ENCODE data around the gene TEX28. TPM values are rescaled to one million over a fixed set of nuclear protein-coding genes. Genes with fewer than 3 reads are reported as not detected.

The TEX28 gene
- total RNA-seq, 1 donor from 2014 or later: not detected

DNA sequence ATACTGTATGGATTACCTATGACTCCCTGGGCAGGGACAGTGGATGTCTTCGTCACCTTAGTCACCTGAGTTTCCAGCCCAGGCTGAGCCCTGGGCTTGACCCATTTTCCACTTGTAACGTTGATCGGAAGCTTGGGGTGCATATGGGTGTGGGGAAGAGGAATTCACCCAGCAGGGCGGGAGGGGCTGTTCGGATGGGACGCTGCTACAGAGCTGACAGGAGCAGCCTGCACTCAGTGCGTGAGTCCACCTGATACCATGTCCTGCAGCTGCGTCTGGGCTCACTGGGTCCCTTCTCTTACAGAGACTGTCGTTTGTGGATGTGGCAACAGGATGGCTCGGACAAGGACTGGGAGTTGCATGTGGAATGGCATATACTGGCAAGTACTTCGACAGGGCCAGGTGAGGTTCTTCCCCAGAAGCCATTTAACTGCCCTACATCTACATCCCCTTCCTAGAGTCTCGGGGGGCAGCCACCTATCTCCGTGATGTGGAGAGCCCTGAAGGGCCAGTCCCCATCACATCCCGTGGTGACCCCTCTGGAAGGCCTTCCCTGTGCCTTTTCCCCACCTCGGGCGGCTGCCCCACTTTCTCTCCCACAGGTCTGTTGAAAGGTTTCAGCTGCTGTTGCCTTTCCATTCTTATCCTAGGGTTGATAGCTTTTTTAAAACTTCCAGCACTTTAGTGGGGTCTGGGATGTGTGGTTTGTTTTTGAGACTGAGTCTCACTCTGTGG is 14.3 kb upstream of the TEX28 start:
- intact Hi-C loops (cut with micrococcal nuclease): no loop called here
- Histone ChIP-seq H3K4me3 (no peak overlapping the region), H3K27me3 (ENCODE audit: low read depth) (no peaks in the 10 kb centered on the region), H3K4me1 (peaks cover 4% of the 10 kb centered on the region), H3K9me3 (replicated peaks) (no peaks in the 10 kb centered on the region), H3K27ac (replicated peaks) (no peak overlapping the region), H3K36me3 (no peaks in the 10 kb centered on the region)
- TF ChIP-seq, protein P1, sequence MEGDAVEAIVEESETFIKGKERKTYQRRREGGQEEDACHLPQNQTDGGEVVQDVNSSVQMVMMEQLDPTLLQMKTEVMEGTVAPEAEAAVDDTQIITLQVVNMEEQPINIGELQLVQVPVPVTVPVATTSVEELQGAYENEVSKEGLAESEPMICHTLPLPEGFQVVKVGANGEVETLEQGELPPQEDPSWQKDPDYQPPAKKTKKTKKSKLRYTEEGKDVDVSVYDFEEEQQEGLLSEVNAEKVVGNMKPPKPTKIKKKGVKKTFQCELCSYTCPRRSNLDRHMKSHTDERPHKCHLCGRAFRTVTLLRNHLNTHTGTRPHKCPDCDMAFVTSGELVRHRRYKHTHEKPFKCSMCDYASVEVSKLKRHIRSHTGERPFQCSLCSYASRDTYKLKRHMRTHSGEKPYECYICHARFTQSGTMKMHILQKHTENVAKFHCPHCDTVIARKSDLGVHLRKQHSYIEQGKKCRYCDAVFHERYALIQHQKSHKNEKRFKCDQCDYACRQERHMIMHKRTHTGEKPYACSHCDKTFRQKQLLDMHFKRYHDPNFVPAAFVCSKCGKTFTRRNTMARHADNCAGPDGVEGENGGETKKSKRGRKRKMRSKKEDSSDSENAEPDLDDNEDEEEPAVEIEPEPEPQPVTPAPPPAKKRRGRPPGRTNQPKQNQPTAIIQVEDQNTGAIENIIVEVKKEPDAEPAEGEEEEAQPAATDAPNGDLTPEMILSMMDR (IDR thresholded peaks at IDR 0.05; ENCODE audit: borderline replicate concordance): no peak
- no peak for DNase-seq

DNA sequence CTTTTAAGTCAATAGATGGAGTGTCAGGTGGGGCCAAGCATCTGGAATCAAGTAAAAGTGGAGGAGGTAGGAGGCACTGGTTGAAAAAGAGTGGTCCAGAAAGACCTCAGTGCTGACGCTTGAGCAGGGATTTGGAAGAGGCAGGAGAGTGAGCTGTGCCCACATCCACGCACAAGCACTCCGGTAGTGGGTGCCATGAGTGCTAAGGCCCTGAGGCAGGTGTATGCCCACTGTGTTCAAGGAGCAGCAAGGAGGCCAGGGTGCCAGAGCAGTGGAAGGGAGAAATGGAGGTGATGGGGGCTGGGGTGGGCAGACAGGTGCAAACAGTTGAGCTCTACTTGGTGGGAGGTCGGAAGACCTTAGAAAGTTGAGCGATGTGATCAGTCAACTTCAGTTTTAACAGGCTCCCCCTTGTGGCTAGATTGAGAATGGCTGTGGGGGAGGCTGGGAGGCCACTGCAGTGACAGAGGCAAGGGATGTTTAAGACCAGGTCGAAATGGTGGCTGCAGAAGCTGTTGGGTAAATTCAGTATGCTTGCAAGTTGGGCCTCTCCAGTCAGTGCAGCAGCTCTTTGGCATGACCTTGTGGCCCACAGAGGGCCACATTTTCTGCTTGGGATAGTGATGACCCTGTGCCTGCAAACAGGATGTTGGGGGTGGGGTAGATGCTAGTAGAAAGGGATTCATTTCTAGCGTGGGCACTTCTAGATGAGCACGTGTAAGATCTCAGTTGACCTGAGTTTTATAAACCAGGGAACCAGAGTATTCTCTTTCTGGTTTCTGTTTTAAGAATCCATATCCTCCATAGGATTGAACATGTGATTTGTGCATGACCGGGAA is 13.4 kb upstream of the TEX28 start:
- Histone ChIP-seq H3K4me1 (peaks cover 4% of the 10 kb centered on the region), H3K36me3 (no peaks in the 10 kb centered on the region), H3K4me3 (no peak overlapping the region), H3K9me3 (replicated peaks) (no peaks in the 10 kb centered on the region), H3K27ac (replicated peaks) (no peak overlapping the region), H3K27me3 (ENCODE audit: low read depth) (no peaks in the 10 kb centered on the region)
- DNase-seq: peak; percentile 52
- intact Hi-C loops (cut with micrococcal nuclease): no loop called here
- TF ChIP-seq, protein P1 (IDR thresholded peaks at IDR 0.05; ENCODE audit: borderline replicate concordance): peak; percentile 80

DNA sequence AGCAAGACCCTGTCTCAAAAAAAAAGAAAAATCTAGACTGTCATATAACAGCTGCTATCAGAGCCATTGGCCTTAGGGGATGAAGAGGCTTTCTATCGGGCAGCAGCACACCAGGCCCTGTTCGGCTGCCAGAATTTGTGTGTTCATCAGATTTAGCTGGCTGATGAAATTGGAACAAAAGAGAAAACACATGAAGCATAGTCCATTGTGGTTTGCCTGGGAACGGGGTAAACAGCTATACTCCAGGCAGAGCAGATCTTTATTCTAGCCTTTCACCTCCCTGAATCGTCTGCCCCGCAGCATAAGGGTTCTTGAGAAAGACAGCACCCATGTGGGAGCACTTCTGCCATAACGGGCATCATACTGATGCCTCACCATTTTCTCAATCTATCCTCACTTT is 12.3 kb upstream of the TEX28 start:
- H3K36me3 ChIP-seq: no peaks in the 10 kb centered on the region
- TF ChIP-seq, protein P1 (IDR thresholded peaks at IDR 0.05; ENCODE audit: borderline replicate concordance): no peak
- H3K4me1 ChIP-seq: peaks cover 4% of the 10 kb centered on the region
- no peak for DNase-seq
- no peak overlapping the region for H3K4me3 ChIP-seq
- no peaks in the 10 kb centered on the region for H3K27me3 ChIP-seq (ENCODE audit: low read depth)
- no peaks in the 10 kb centered on the region for H3K9me3 ChIP-seq (replicated peaks)
- H3K27ac ChIP-seq (replicated peaks): no peak overlapping the region
- intact Hi-C loops (cut with micrococcal nuclease): no loop called here

DNA sequence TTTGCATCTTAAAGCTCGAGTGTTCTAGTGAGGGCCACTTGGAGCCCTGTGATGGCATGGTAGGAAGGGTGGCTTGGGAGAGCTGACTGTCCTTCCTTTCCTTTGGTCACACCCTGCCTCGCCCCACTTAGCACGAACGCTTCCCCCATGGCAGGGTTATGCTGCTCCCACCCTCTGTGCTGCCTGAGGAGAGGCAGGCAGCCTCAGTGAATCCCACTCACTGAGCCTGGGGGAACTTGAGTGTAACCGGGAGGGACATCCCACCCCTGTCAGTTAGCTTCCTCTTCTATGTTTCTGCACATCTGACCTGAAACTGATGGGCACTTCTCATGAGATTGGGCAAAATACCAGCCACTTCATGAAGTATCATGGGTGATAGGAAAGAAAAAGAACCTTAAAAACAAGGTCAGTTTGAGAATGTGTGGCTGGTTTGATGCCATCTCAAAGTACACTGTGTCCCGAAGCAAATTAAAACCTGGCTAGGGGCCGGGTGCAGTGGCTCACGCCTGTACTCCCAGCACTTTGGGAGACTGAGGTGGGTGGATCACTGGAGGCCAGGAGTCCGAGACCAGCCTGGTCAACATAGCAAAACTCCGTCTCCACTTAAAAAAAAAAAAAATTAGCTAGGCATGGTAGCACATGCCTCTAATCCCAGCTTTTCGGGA is 10.7 kb upstream of the TEX28 start:
- Histone ChIP-seq H3K27me3 (ENCODE audit: low read depth) (no peaks in the 10 kb centered on the region), H3K27ac (replicated peaks) (no peak overlapping the region), H3K4me1 (peaks cover 4% of the 10 kb centered on the region), H3K4me3 (no peak overlapping the region), H3K9me3 (replicated peaks) (no peaks in the 10 kb centered on the region), H3K36me3 (no peaks in the 10 kb centered on the region)
- TF ChIP-seq, protein P1 (IDR thresholded peaks at IDR 0.05; ENCODE audit: borderline replicate concordance): no peak
- intact Hi-C loops (cut with micrococcal nuclease): no loop called here
- no peak for DNase-seq

DNA sequence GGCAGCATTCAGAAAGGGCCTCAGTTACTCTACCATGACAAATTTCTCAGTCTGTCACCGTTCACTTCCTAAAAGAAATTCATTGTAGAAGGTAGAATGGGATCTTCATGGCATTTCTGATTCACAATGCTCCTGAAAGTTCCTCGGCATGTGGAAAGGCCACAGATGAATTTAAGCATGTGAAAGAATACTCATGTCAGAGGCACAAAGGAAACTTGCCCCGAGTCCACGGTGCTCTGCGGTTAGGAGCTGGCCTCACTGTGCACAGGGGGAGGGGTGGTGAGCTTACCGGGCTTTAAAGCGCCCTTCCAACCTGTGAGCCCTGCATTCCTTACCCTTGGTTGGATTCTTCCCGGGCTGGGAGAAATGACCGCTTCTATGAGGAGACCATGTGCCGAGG is 9.9 kb upstream of the TEX28 start:
- no peak overlapping the region for H3K4me3 ChIP-seq
- no peaks in the 10 kb centered on the region for H3K36me3 ChIP-seq
- intact Hi-C loops (cut with micrococcal nuclease): no loop called here
- H3K4me1 ChIP-seq: peaks cover 4% of the 10 kb centered on the region
- no peak for DNase-seq
- no peak overlapping the region for H3K27ac ChIP-seq (replicated peaks)
- H3K27me3 ChIP-seq (ENCODE audit: low read depth): no peaks in the 10 kb centered on the region
- H3K9me3 ChIP-seq (replicated peaks): no peaks in the 10 kb centered on the region
- TF ChIP-seq, protein P1 (IDR thresholded peaks at IDR 0.05; ENCODE audit: borderline replicate concordance): no peak

All from left ventricle myocardium inferior (tissue), 1 donor.